ENCODE data around the gene SEC14L3. TPM values are rescaled to one million over a fixed set of nuclear protein-coding genes. Genes with fewer than 3 reads are reported as not detected.

Gene SEC14L3
- total and polyA plus RNA-seq, 2 of the 4 experiments (the other 2 are of a cell fraction), result not detected

- H2BK5ac ChIP-seq (ENCODE audit: low read depth, low read length, poor library complexity, severe bottlenecking), result no peak overlapping the region
- no peaks in the 10 kb centered on the region for H4K20me1 ChIP-seq (ENCODE audit: insufficient read depth, low read length)
- H4K91ac ChIP-seq (ENCODE audit: insufficient read depth, low read depth, low read length), result no peak overlapping the region
- POLR2A ChIA-PET (ENCODE audit: unreplicated experiment), result no interaction called here
- intact Hi-C loops (cut with micrococcal nuclease), result no loop called here
- no peak overlapping the region for H3K9ac ChIP-seq (ENCODE audit: low read depth, low read length)
- dilution Hi-C loops (cut with HindIII; ENCODE audit: low sequenced_read_pairs, unreplicated experiment), result no loop called here
- no peak overlapping the region for H3K18ac ChIP-seq (ENCODE audit: low read depth, low read length)
- no peak for ATAC-seq (ENCODE audit: low read depth)
- H4K5ac ChIP-seq (ENCODE audit: low read depth, low read length), result no peak overlapping the region
- no peak overlapping the region for H3K4ac ChIP-seq (ENCODE audit: low read depth, low read length)
- H3K4me1 ChIP-seq (ENCODE audit: control insufficient read depth, insufficient read depth, low read length), result no peaks in the 10 kb centered on the region
- no peak overlapping the region for H4K8ac ChIP-seq (ENCODE audit: low read depth in 2 of 2, low read length in 2 of 2)
- H3K56ac ChIP-seq (ENCODE audit: extremely low read depth, insufficient read depth, low read length), result no peak overlapping the region
- H2AK9ac ChIP-seq (replicated peaks; ENCODE audit: low read depth, low read length, poor library complexity), result no peak overlapping the region
- H3K9me3 ChIP-seq (ENCODE audit: control insufficient read depth, insufficient read depth, low read length), result peaks cover 3% of the 10 kb centered on the region; the same call in 1 of the 2 replicates
- H2AFZ ChIP-seq (replicated peaks; ENCODE audit: low read length, poor library complexity), result no peak overlapping the region
- H3K36me3 ChIP-seq (ENCODE audit: control insufficient read depth, insufficient read depth, low read length), result no peaks in the 10 kb centered on the region
- TF ChIP-seq RCOR1 (IDR thresholded peaks at IDR 0.05; ENCODE audit: insufficient replicate concordance, low read length) (no peak), CEBPB (IDR thresholded peaks at IDR 0.05; ENCODE audit: low read depth, low read length) (no peak), BHLHE40 (IDR thresholded peaks at IDR 0.05; ENCODE audit: low read depth, low read length) (no peak), FOS (IDR thresholded peaks at IDR 0.05; ENCODE audit: low read depth, low read length) (no peak), CHD1 (IDR thresholded peaks at IDR 0.05; ENCODE audit: low read depth, low read length) (no peak), MAFK (IDR thresholded peaks at IDR 0.05; ENCODE audit: low read depth, low read length) (no peak), MXI1 (IDR thresholded peaks at IDR 0.05; ENCODE audit: borderline replicate concordance, low read depth, low read length) (no peak), MAZ (IDR thresholded peaks at IDR 0.05; ENCODE audit: borderline replicate concordance, low read depth, low read length) (no peak), RFX5 (IDR thresholded peaks at IDR 0.05; ENCODE audit: low read depth, low read length) (no peak)
- TF ChIP-seq, protein P1, sequence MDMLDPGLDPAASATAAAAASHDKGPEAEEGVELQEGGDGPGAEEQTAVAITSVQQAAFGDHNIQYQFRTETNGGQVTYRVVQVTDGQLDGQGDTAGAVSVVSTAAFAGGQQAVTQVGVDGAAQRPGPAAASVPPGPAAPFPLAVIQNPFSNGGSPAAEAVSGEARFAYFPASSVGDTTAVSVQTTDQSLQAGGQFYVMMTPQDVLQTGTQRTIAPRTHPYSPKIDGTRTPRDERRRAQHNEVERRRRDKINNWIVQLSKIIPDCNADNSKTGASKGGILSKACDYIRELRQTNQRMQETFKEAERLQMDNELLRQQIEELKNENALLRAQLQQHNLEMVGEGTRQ (IDR thresholded peaks at IDR 0.05; ENCODE audit: low read depth, low read length), result no peak
- no peak overlapping the region for H2BK15ac ChIP-seq (ENCODE audit: low read depth, low read length)
- H3K4me3 ChIP-seq (ENCODE audit: insufficient read depth, low read depth, low read length), result no peak overlapping the region
- peaks cover 25% of the 10 kb centered on the region for H3K27me3 ChIP-seq (ENCODE audit: control insufficient read depth, insufficient read depth, low read length)
- DNase-seq, result no peak
- WGBS, 2 experiments (ENCODE audit: extremely low coverage in 2 of 2, insufficient read length in 1 of 2), result no CpG with 5 or more reads among the region's 4 CpGs
- CTCF ChIA-PET, result no interaction called here
- H3K79me1 ChIP-seq (ENCODE audit: low read depth in 1 of 2, low read length in 2 of 2), result no peaks in the 10 kb centered on the region
- no peak overlapping the region for H3K23ac ChIP-seq (ENCODE audit: low read depth, low read length)
- H3K4me2 ChIP-seq (ENCODE audit: low read depth, low read length), result no peak overlapping the region
- no TSS peak for BruUV-seq (replicated peaks)
- no peak overlapping the region for H3K14ac ChIP-seq (replicated peaks; ENCODE audit: low read depth, low read length)
- in situ Hi-C loops (cut with MboI; ENCODE audit: low sequenced_read_pairs), result no loop called here
- no peak overlapping the region for H3K27ac ChIP-seq (ENCODE audit: insufficient read depth, low read length)
- no peak overlapping the region for H2BK20ac ChIP-seq (ENCODE audit: low read depth, low read length)
- H2AK5ac ChIP-seq (ENCODE audit: low read depth, low read length), result no peak overlapping the region
- H2BK120ac ChIP-seq (ENCODE audit: low read depth, low read length), result no peak overlapping the region
- H3K9me1 ChIP-seq (ENCODE audit: insufficient read depth, low read length), result no peaks in the 10 kb centered on the region
Measured at GRCh38 chr22:30514252-30514651, 42.4 kb upstream of the SEC14L3 start.
